OCI-LY3 (cell line): ENCODE data around the gene PKD2L2.

ENCODE experiments used
- H2AFZ ChIP-seq: fragments of 200-600, 300-600 bp; shearing (Covaris generic); 2 replicates; pipeline ENCODE4 v1.6.0; 2014; ENCODE audit warnings: antibody characterized with exemption, low read depth, low read length
- H3K27ac ChIP-seq: fragments of 200-600, 300-600 bp; sonication (generic); 2 replicates; pipeline ENCODE4 v1.5.1; 2014; ENCODE audit warnings: mild to moderate bottlenecking, low read length, moderate library complexity, mixed read lengths
- H3K27me3 ChIP-seq: fragments of 200-600, 300-600 bp; sonication (generic); 2 replicates; pipeline ENCODE4 v1.6.1; 2014; ENCODE audit warnings: low read depth, low read length, mixed read lengths
- H3K36me3 ChIP-seq: fragments of 200-600, 300-600 bp; sonication (generic); replicated peaks from 2 replicates; pipeline ENCODE3; 2014; ENCODE audit warnings: low read depth, low read length, mixed read lengths
- H3K4me1 ChIP-seq: fragments of 300-600, 200-600 bp; sonication (generic); 2 replicates; pipeline ENCODE4 v1.6.1; 2014; ENCODE audit warnings: low read length, mixed read lengths
- H3K4me2 ChIP-seq: fragments of 200-600, 300-600 bp; sonication (generic); 2 replicates; pipeline ENCODE4 v1.6.1; 2014; ENCODE audit warnings: low read length, mixed read lengths
- H3K4me3 ChIP-seq: fragments of 300-600, 200-600 bp; sonication (generic); 2 replicates; pipeline ENCODE4 v1.5.1; 2014; ENCODE audit warnings: antibody characterized with exemption, mild to moderate bottlenecking, low read length, moderate library complexity
- H3K79me2 ChIP-seq: fragments of 300-600, 200-600 bp; shearing (Covaris generic); 2 replicates; pipeline ENCODE4 v1.6.1; 2014; ENCODE audit warnings: mild to moderate bottlenecking, low read length, mixed read lengths
- H3K9ac ChIP-seq: fragments of 300-600, 200-600 bp; shearing (Covaris generic); 2 replicates; pipeline ENCODE4 v1.6.0; 2014; ENCODE audit warnings: mild to moderate bottlenecking, low read length, moderate library complexity
- H3K9me3 ChIP-seq: fragments of 200-600, 300-600 bp; shearing (Covaris generic); 2 replicates; pipeline ENCODE4 v1.6.1; 2014; ENCODE audit warnings: low read length, mixed read lengths; ENCODE audit not compliant: insufficient read depth
- H4K20me1 ChIP-seq: fragments of 200-600, 300-600 bp; sonication (generic); 2 replicates; pipeline ENCODE4 v1.6.1; 2016; ENCODE audit warnings: low read length, mixed read lengths; ENCODE audit not compliant: insufficient read depth
- EZH2phosphoT487 ChIP-seq: fragments of 200-600 bp; shearing (Covaris generic); IDR thresholded peaks from 2 replicates; pipeline ENCODE4 v1.6.1; 2018; ENCODE audit warnings: antibody characterized with exemption, mixed run types, low read depth
- TF ChIP-seq, protein P1 (sequence below): fragments of 200-600, 300-600 bp; sonication (generic); IDR thresholded peaks from 2 replicates; pipeline ENCODE4 v1.5.1; 2014; ENCODE audit warnings: antibody characterized with exemption, low read length, low read depth

PKD2L2 gene

DNA sequence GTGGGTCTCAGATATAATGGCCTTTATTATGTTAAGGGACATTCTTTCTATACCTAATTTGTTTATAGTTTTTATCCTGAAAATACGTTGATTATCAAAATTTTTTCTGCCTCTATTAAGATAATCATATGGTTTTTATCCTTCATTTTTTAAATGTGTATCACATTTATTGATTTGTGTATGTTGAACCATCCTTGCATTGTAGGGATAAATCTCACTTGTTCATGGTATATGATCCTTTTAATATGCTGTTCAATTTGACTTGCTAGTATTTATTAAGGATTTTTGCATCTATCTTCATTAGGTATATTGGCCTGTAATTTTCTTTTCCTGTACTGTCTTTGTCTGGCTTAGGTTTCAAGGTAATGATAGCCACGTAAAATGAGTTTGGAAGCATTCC is 25.5 kb downstream of the PKD2L2 start:
- H3K79me2 ChIP-seq = no peaks in the 10 kb centered on the region
- no peak overlapping the region for H3K4me2 ChIP-seq
- H3K27ac ChIP-seq = no peak overlapping the region
- H3K4me1 ChIP-seq = no peaks in the 10 kb centered on the region
- TF ChIP-seq, protein P1, sequence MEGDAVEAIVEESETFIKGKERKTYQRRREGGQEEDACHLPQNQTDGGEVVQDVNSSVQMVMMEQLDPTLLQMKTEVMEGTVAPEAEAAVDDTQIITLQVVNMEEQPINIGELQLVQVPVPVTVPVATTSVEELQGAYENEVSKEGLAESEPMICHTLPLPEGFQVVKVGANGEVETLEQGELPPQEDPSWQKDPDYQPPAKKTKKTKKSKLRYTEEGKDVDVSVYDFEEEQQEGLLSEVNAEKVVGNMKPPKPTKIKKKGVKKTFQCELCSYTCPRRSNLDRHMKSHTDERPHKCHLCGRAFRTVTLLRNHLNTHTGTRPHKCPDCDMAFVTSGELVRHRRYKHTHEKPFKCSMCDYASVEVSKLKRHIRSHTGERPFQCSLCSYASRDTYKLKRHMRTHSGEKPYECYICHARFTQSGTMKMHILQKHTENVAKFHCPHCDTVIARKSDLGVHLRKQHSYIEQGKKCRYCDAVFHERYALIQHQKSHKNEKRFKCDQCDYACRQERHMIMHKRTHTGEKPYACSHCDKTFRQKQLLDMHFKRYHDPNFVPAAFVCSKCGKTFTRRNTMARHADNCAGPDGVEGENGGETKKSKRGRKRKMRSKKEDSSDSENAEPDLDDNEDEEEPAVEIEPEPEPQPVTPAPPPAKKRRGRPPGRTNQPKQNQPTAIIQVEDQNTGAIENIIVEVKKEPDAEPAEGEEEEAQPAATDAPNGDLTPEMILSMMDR = no peak
- TF ChIP-seq EZH2phosphoT487 = no peak
- no peaks in the 10 kb centered on the region for H3K9me3 ChIP-seq
- no peaks in the 10 kb centered on the region for H3K36me3 ChIP-seq
- no peaks in the 10 kb centered on the region for H3K27me3 ChIP-seq
- no peak overlapping the region for H3K4me3 ChIP-seq
- H3K9ac ChIP-seq = no peak overlapping the region
- no peak overlapping the region for H2AFZ ChIP-seq
- no peaks in the 10 kb centered on the region for H4K20me1 ChIP-seq

GRCh38 chr5:137916923-137917322 is 27.7 kb downstream of the PKD2L2 start:
- Histone ChIP-seq H3K4me2 (no peak overlapping the region), H3K27me3 (no peaks in the 10 kb centered on the region), H3K27ac (no peak overlapping the region), H3K4me1 (no peaks in the 10 kb centered on the region), H3K9me3 (no peaks in the 10 kb centered on the region), H4K20me1 (no peaks in the 10 kb centered on the region), H3K9ac (no peak overlapping the region), H3K79me2 (no peaks in the 10 kb centered on the region), H2AFZ (no peak overlapping the region), H3K36me3 (no peaks in the 10 kb centered on the region), H3K4me3 (no peak overlapping the region)
- TF ChIP-seq, protein P1 = no peak
- no peak for TF ChIP-seq EZH2phosphoT487

- H3K27me3 ChIP-seq = no peaks in the 10 kb centered on the region
- no peaks in the 10 kb centered on the region for H3K4me1 ChIP-seq
- no peak overlapping the region for H3K4me3 ChIP-seq
- H4K20me1 ChIP-seq = no peaks in the 10 kb centered on the region
- H2AFZ ChIP-seq = no peak overlapping the region
- no peaks in the 10 kb centered on the region for H3K79me2 ChIP-seq
- H3K27ac ChIP-seq = no peak overlapping the region
- TF ChIP-seq, protein P1 = no peak
- TF ChIP-seq EZH2phosphoT487 = no peak
- no peaks in the 10 kb centered on the region for H3K36me3 ChIP-seq
- no peak overlapping the region for H3K9ac ChIP-seq
- H3K9me3 ChIP-seq = no peaks in the 10 kb centered on the region
- H3K4me2 ChIP-seq = no peak overlapping the region
Observed at GRCh38 chr5:137921931-137922330, 32.7 kb downstream of the PKD2L2 start.

GRCh38 chr5:137923856-137924255 is 34.6 kb downstream of the PKD2L2 start:
- no peaks in the 10 kb centered on the region for H3K4me1 ChIP-seq
- H3K9ac ChIP-seq = no peak overlapping the region
- no peak overlapping the region for H3K4me2 ChIP-seq
- H3K79me2 ChIP-seq = no peaks in the 10 kb centered on the region
- H2AFZ ChIP-seq = no peak overlapping the region
- no peaks in the 10 kb centered on the region for H3K27me3 ChIP-seq
- H4K20me1 ChIP-seq = no peaks in the 10 kb centered on the region
- no peak overlapping the region for H3K4me3 ChIP-seq
- no peak overlapping the region for H3K27ac ChIP-seq
- H3K9me3 ChIP-seq = no peaks in the 10 kb centered on the region
- TF ChIP-seq EZH2phosphoT487 = no peak
- TF ChIP-seq, protein P1 = no peak
- H3K36me3 ChIP-seq = no peaks in the 10 kb centered on the region
